KG1 (cell line): Measurements from ENCODE around the gene RARS1.

Experiments used
- DNase-seq: peaks from one replicate; lab custom pipeline; 2025; lab: John Stamatoyannopoulos, UW

Gene RARS1

GRCh38 chr5:168562279-168562678, 76.0 kb downstream of the RARS1 start:
- DNase-seq = no peak

- no peak for DNase-seq
Measured at GRCh38 chr5:168563959-168564358, 77.7 kb downstream of the RARS1 start.

- DNase-seq = no peak
Measured at GRCh38 chr5:168568738-168569137, 82.5 kb downstream of the RARS1 start.
